Anterior cingulate cortex (tissue), 58 donors: ENCODE data around the gene MAPK10.
"Not testable (repeated sequence)": the region's sequence is repeated elsewhere in the genome, so short reads cannot be mapped to it uniquely, and the experiment has no call there.

ENCODE experiments used
- DNase-seq, 58 donors: peaks; one replicate each; lab custom pipeline; 2025; lab: John Stamatoyannopoulos, UW

MAPK10 gene

GRCh38 chr4:86118711-86119110 is 241.1 kb downstream of the MAPK10 start:
- no peak for DNase-seq

DNA sequence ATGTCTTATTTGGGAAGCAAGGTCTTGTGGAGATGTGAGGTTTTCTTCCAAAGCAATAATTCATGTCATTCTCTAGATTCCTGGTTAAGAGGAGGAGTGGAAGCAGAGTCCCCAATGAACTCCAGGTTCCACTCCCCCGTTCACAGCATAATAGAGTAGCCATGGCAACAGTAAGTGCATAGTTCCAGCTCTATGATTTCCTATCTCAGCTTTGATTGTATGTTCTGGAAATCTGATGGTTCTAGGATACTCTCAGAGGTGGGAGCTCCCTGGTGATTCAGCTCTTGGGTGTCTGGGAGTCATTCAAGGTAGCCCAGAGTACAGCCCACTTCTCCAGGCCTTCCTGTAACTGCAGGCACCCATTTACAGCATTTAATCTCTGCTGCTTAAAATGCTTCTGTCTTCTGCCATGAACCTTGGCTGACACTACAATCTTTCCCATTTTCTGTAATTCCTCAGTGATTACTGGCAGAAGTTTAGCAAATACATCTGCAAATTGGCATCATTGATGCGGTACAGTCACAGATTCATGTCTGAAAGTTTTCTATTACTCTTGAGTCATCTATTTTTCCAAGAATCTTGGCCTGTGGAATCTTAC is 242.0 kb downstream of the MAPK10 start:
- no peak for DNase-seq

- DNase-seq: no peak
Observed at GRCh38 chr4:86114563-86114962, 245.3 kb downstream of the MAPK10 start.

DNA sequence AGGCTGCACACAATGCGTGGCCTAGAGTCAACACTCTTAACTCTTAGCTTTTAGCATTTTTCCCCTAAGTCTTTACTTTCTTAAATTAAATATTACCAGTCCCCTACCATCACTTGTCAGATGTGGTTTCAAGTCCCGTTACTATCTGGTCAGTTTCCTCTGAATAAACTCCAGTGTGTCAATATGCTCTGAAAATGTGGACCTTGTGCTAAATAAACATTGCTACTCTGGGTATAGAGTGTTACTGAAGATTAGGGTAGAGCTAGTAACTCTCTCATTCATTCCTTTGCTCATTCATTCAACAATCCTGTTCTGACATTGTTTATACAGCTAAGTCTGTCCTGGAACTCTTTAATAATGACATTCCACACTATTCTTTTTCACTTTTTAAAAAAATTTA is 251.0 kb downstream of the MAPK10 start:
- DNase-seq: no peak

- DNase-seq: no peak
Observed at GRCh38 chr4:86108137-86108536, 251.7 kb downstream of the MAPK10 start.

DNA sequence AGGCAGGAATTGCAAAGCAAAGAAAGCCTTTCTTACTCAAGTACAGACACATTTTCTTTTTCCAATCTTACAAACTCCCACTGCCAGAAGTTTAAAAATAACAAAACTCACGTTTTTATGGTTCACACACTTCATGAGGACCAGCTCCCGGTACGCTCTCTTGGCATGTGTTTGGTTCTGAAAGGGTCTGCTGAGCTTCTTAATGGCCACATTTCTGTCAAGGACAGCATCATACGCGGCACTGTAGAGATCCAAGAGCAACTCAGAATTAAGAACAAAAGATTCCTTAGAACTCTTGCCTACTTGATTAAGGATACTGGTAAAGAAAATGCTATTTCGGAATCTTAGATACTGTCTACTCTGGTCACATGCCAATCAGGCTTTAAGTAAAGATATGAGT is 252.7 kb downstream of the MAPK10 start:
- no peak for DNase-seq

- no peak for DNase-seq
Observed at GRCh38 chr4:86106475-86106874, 253.4 kb downstream of the MAPK10 start.

DNA sequence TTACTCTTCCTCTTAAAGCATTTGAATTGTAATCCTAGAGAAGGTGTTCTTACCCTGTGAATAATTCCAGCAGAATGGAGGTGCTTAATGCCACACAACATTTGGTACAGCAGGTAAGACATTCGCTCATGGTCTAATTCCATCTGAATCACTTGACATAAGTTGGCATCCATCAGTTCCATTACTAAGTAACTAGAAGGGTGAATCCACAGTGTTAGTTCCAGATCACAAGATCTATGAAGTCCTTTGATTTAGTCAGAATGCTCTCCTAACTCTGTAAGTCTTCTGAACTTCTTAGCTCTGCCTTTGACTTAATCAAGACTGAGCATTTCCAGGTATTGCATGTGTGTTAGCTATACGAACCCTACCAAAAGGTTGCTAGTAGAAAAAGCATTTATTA is 258.0 kb downstream of the MAPK10 start:
- DNase-seq: no peak

GRCh38 chr4:86101410-86101809 is 258.4 kb downstream of the MAPK10 start:
- no peak for DNase-seq

GRCh38 chr4:86100539-86101215 is 259.2 kb downstream of the MAPK10 start:
- no peak for DNase-seq

DNA sequence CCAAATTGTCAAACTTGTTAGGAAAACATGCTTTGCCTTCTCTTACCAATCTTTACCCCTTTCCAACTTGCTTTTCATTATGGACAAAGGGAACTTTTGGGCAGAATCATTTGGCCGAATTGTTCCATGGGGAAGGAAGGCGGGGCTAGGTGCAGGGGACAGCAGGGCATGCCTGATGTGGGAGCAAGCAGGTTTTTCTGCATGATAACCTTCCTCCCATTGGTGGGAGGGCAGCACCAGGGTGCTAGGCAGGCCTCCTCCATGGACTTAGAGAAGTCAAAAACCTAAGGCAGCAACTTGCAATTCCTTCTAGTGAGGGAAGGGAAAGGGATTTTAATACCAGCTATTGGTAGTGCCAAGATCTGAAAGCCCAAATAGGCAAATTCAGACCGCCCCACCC is 260.5 kb downstream of the MAPK10 start:
- DNase-seq: no peak

- no peak for DNase-seq
Observed at GRCh38 chr4:86098691-86099090, 261.2 kb downstream of the MAPK10 start.

GRCh38 chr4:86096373-86096772 is 263.5 kb downstream of the MAPK10 start:
- DNase-seq: no peak

GRCh38 chr4:86092684-86093083 is 267.2 kb downstream of the MAPK10 start:
- no peak for DNase-seq

GRCh38 chr4:86091201-86091600 is 268.7 kb downstream of the MAPK10 start:
- DNase-seq: no peak

DNA sequence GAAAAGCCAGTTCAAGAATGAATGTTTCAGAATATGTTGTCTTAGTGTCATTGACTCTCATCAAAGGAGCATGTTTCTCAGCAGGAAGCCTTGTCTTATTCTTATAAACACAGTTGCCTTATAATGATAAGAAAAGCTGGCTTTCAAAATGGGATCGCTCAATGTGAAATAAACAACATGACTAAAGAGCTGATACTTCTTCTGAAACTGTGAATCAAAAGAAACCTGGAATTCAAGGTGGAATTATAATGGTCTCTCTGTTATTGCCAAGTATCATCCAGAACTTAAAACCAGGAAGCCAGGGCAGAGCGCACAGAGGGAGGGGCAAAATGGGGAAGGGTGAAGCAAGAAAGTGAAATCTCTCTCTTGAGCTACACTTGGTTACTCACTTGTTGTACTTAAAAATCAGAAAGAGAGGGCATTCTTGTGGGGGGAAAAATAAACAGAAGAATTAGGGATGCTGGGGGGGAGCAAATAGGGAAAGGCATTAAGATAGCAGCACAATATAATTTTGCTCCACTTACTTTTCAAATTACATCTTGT is 270.0 kb downstream of the MAPK10 start:
- no peak for DNase-seq

GRCh38 chr4:86089053-86089452 is 270.8 kb downstream of the MAPK10 start:
- no peak for DNase-seq

DNA sequence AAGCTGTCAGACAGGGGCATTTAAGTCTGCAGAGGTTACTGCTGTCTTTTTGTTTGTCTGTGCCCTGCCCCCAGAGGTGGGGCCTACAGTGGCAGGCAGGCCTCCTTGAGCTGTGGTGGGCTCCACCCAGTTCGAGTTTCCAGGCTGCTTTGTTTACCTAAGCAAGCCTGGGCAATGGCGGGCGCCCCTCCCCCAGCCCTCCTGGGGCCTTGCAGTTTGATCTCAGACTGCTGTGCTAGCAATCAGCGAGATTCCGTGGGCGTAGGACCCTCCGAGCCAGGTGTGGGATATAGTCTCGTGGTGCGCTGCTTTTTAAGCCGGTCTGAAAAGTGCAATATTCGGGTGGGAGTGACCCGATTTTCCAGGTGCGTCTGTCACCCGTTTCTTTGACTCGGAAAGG is 284.1 kb downstream of the MAPK10 start:
- not testable (repeated sequence) for DNase-seq

DNA sequence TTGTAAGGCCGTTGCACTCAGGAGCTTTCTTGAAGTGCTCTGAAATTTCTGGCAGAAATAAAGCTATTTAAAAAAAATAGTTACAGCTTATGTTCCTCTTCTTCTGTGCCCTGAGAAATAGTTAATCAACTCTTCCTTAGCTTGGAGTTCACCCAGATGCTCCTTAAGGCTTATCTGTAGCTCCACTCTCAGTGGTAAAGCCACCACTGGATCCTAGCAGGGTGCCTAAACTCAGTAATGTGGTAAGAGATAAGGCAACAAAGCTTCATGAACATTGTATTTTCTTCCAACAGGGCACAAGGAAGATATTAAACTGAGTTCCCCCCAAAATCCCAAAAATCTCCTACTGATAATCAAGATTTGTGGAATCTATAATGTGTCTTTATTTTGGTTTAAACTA is 299.5 kb downstream of the MAPK10 start:
- no peak for DNase-seq

DNA sequence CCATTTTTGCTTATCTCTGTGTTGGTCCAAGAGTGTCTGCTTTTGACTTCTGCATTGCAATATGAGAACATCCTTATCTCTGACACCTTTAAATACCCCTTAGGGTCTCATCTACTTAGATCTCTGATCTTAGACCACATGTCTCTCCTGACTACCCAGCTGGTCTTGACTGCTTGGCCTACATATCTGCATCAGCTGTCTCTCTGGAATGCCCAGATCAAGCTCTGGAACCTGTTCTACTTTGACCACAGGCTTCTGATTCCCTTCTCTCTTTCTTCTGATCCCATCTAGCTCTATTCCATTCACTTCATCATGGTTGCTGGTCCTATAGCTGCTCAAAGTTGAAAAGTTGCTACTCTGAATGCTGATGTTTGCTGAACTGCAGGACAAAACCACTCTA is 301.2 kb downstream of the MAPK10 start:
- no peak for DNase-seq

DNA sequence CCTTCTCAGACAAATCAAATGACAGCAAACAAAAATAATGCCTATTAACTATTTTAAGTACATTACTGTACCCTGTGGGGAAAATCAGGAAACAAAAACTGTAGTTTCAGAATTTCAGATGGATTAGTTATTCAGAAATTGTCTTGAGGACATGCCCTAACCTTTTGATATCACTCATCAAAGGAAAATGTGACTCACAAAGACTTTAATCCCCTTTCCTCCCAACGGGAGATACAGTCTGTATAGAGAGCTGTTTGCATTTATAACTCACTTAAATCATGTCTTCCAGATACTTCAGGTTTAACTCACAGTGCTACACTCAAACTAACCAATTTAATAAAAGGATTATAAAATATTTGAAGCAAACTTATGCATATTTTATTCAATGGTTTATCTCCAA is 304.0 kb downstream of the MAPK10 start:
- DNase-seq: no peak

DNA sequence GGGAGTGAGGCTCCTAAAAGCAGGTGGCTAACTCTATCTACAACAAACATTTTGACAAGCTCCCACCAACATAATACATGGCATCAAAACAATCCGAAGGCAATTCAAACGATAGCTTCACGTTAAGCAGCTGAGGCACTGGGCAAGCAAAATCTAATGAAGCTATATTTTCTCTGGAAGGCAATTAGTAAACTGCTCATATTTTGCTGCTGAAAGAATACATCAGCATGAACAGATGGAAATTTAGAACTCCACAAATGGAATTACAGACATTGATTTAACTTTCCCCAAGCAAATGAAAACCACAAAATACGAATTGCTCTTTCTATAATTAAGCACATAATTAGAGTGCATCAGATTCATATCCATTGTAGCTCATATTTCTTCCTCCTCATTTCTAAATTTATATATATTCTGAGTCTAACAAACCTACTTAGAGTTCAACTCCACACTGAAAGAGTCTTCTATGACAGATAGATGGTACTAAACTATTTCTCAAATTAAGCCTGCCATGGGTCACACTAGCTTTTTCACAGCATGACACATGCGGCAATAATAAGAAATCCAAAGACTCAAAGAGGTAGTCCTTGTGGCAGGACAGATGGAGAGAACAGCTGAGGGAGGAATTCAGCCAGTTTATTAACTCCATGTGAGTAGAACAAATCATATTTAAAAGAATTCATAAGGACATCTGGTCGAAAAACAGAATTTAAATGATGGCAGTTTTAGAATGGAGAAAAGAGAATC is 305.4 kb downstream of the MAPK10 start:
- peak in 1 of 58 donors; percentile 6 for DNase-seq
